AG09319 (cell line): ENCODE results near the gene SELENOO.
"Not testable (repeated sequence)": the region's sequence is repeated elsewhere in the genome, so short reads cannot be mapped to it uniquely, and the experiment has no call there.

Experiments used
- DNase-seq: peaks from one replicate; pipeline ENCODE4 v3.0.0-alpha.2; 2010; ENCODE audit warnings: low read depth; ENCODE audit errors: extremely low read depth
- TF ChIP-seq, protein P1 (sequence below): IDR thresholded peaks from 2 replicates; pipeline ENCODE4 v1.5.1; 2011; ENCODE audit warnings: low read depth, mild to moderate bottlenecking, inconsistent platforms, low read length, moderate library complexity

The SELENOO gene

DNA sequence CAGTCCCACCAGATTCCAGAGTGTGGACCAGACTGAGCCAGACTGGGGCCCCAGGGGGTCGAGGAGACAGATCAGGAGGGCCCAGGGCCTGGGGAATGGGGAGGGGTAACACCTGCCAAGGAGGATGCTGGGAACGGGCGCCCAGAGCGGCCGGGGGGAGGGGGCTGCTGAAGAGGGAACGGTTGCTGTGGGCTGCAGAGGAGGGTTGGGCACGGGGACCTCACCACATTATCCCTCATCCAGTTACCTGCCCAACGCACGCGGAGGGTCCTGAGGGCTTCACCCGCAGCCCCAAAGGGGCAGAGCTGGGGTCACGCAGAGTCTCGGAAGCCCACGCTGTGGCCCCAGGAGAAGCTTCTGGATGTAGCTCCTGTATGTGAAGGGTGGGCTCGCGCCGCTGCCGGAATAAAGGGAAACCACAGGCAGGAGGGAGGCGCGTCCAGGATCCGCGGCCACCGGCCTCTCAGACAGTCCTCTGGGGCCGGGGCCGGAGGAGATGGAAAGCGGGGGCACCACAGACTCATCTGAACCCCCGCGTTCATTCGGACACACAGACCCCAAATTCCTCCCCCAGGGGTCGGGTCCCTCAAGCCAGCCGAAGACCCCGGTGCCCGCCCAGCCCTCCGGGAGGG lies 866 bp upstream of the SELENOO start:
- TF ChIP-seq, protein P1, sequence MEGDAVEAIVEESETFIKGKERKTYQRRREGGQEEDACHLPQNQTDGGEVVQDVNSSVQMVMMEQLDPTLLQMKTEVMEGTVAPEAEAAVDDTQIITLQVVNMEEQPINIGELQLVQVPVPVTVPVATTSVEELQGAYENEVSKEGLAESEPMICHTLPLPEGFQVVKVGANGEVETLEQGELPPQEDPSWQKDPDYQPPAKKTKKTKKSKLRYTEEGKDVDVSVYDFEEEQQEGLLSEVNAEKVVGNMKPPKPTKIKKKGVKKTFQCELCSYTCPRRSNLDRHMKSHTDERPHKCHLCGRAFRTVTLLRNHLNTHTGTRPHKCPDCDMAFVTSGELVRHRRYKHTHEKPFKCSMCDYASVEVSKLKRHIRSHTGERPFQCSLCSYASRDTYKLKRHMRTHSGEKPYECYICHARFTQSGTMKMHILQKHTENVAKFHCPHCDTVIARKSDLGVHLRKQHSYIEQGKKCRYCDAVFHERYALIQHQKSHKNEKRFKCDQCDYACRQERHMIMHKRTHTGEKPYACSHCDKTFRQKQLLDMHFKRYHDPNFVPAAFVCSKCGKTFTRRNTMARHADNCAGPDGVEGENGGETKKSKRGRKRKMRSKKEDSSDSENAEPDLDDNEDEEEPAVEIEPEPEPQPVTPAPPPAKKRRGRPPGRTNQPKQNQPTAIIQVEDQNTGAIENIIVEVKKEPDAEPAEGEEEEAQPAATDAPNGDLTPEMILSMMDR, result no peak
- no peak for DNase-seq

DNA sequence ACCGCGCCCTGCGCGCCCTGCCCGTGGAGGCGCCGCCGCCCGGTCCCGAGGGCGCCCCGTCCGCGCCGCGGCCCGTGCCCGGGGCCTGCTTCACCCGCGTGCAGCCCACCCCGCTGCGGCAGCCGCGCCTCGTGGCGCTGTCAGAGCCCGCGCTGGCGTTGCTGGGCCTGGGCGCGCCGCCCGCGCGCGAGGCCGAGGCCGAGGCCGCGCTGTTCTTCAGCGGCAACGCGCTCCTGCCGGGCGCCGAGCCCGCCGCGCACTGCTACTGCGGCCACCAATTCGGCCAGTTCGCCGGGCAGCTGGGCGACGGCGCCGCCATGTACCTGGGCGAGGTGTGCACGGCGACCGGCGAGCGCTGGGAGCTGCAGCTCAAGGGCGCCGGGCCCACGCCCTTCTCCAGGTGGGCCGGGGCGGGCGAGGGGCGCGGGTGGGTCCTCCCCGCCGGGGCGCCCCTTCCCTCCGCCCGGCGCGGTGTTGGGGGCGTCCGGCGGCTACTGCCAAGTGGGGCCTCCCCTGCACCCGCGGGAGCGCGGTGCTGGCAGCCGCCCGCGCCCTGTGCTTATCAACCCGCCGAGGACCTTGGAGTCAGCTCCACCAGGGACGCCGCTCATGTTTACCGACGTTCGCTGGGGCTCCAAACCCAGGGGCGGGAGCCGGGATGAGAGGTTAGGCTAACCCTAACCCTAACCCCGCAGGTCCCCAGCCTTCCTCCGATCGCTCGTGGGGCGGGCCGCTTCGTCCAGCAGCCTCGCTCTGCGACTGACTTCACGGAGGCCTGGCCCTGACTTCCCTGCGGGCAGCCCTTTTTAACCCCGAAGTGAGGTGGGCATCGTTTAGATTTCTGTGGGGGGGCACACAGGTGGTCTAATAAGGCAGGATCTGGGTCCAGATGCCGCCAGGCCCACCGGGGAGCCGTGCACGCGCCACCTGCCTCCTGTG lies 649 bp downstream of the SELENOO start:
- no peak for DNase-seq
- TF ChIP-seq, protein P1, result no peak

DNA sequence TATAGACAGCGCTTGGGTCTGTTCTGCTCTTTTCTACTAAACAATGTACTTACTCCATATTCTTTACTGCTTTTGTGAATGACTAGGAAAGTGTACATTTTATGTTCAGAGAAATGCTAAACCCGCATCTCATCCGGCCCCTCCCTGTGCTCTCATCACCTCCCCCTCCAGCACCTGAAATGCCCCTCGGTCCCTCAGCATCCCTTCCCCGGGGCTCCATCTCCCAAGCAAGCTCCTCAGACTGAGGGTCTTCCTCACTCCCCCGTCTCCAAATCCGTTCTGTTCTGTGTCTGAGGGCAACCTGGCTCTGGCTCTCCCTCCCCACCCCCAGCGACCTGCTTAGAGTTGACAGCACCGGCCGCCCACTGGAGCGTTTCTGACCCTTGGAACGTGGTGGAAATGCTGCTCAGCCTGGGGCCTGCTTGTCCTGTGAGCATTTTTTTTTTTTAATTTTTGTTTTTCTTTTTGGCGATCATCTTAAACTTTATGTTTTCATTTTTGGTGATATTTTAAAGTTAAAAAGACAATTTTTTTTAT lies 1.4 kb downstream of the SELENOO start:
- no peak for DNase-seq
- TF ChIP-seq, protein P1, result no peak

DNA sequence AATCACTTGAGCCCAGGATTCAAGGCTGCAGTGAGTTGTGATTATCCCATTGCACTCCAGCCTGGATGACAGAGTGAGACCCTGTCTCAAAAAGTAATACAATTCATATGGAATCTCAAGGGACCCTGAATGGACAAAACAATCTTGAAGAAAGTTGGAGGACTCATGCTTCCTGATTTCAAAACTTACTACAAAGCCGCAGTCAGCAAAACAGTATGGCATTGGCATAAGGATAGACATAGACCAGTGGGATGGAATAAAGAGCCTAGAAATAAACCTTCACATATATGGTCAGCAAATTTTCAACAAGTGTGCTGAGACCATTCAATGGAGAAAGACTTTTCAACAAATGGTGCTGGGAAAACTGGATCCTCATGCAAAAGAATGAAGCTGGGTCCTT lies 2.5 kb downstream of the SELENOO start:
- no peak for DNase-seq
- TF ChIP-seq, protein P1, result no peak

DNA sequence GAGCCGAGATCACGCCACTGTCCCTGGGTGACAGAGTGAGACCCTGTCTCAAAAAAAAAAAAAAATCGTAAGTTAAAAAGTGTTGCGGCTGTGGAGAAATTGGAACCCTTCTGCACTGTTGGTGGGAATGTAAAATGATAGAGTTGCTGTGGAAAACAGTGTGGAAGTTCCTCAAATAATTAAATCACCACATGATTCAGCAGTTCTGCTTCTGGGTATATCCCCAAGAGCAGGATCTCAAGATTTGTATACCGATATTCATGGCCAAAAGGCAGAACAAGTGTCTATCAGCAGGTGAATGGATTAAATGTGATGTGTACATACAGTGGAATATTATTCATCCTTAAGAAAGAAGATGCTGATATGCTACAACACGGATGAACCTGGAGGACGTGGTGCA lies 3.8 kb downstream of the SELENOO start:
- no peak for DNase-seq
- TF ChIP-seq, protein P1, result no peak

DNA sequence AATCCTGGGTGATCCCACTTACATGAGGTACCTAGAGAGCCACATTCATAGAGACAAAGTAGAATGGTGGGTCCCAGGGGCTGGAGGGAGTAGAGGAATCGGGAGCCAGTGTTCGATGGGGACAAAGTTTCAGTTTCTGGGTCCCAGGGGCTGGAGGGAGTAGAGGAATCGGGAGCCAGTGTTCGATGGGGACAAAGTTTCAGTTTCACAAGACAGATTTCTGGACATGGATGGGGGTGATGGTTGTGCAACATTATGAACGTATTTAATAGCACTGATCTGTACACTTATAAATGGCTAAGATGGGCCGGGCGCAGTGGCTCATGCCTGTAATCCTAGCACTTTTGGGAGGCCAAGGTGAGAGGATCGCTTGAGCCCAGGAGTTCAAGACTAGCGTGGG lies 4.2 kb downstream of the SELENOO start:
- DNase-seq, result not testable (repeated sequence)

DNA sequence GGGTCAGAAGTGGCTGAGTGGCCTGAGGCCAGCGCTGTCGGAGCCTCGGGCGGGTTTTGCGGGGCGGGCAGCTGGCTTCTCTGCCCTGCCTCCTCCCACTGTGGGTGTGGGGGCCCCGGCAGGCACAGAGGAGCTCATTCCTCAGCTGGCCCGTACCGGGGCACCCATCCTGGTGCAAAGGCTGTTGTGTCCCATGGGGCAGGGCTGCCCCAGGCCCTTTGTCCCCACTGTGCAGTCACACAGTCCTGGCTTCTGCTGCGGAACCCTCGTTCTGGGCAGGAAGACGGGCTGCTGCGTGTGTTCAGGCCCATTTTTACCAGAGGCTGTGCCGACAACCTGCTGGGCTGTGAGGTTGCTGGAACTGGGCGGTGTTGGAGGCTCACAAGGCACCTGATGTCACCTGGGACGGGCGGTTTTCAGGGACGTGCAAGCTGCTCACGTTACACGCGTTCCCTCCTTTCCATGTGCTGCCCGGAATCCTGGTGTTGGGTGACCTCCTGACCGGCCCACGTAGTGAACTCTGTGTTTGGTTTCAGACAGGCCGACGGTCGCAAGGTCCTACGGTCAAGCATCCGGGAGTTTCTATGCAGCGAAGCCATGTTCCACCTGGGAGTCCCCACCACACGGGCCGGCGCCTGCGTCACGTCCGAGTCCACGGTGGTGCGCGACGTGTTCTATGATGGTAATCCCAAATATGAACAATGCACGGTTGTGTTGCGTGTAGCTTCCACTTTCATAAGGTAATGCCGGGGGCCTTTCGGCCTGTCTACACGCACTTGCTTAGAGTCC lies 5.2 kb downstream of the SELENOO start:
- TF ChIP-seq, protein P1, result no peak
- DNase-seq, result no peak
